DOHH2 (cell line): Measurements from ENCODE around the gene ITPKC.

Experiments
- CTCF ChIP-seq: fragments of 200-600 bp; sonication (generic); IDR thresholded peaks from one replicate; pipeline ENCODE4 v1.5.1; 2014; ENCODE audit warnings: antibody characterized with exemption, mild to moderate bottlenecking, low read depth, low read length; ENCODE audit not compliant: poor library complexity, severe bottlenecking
- EZH2phosphoT487 ChIP-seq: fragments of 200-600 bp; sonication (generic); IDR thresholded peaks from 2 replicates; pipeline ENCODE4 v1.6.1; 2017; ENCODE audit warnings: borderline replicate concordance, mild to moderate bottlenecking, antibody characterized with exemption, low read length, moderate library complexity, mixed read lengths

DNA sequence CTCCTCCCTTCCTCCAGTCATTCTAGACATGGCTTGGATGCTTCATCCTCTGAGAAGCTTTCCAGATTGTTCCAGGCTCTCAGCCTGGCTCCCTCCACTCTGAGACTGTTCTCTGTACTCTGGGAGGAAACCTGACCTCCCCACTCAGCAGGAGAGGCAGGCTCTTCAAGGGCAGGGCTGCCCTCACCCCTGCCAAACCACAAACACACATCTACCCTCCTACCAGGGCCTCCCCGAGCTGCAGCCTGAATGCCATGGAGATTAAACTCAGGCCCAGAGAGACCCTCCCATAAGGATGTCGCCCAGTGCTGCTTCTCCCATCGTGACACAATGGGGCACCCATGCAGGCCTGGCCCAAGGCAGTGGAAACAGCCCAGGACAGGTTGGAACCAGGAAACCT, 42.6 kb upstream of the ITPKC start:
- TF ChIP-seq CTCF (no peak), EZH2phosphoT487 (no peak)
